H1 (cell line): ENCODE results near the gene TMEM266.

Experiments
- ATF3 ChIP-seq: IDR thresholded peaks from 2 replicates; pipeline ENCODE4 v1.6.1; 2011; ENCODE audit warnings: low read depth, mild to moderate bottlenecking, low read length; ENCODE audit not compliant: insufficient read depth
- CREB1 ChIP-seq: IDR thresholded peaks from 2 replicates; pipeline ENCODE4 v1.6.1; 2012; ENCODE audit warnings: inconsistent platforms
- EP300 ChIP-seq, 2 experiments: IDR thresholded peaks; 1 replicate in 1 of 2; 2 replicates in 1 of 2; pipeline ENCODE4 v1.6.1; 2011 to 2012; ENCODE audit warnings: low read depth in 2 of 2, low read length in 2 of 2, mild to moderate bottlenecking in 2 of 2, borderline replicate concordance in 1 of 2, inconsistent platforms in 1 of 2, moderate library complexity in 1 of 2
- EZH2 ChIP-seq: fragments of 200-600 bp; sonication (generic); IDR thresholded peaks from 2 replicates; pipeline ENCODE4 v1.7.1; 2012; ENCODE audit warnings: low read depth, mild to moderate bottlenecking, moderate library complexity, low read length, inconsistent platforms; ENCODE audit not compliant: severe bottlenecking
- HDAC2 ChIP-seq, 2 experiments: fragments of 300-600 bp in 1 of 2; sonication (generic) in 1 of 2; IDR thresholded peaks; 2 replicates each; pipeline ENCODE4 v1.6.1; 2011 to 2012; ENCODE audit warnings: low read depth in 2 of 2, low read length in 2 of 2, mild to moderate bottlenecking in 2 of 2, moderate library complexity in 2 of 2, borderline replicate concordance in 1 of 2, inconsistent platforms in 1 of 2
- POLR2A ChIP-seq, 2 experiments: IDR thresholded peaks; 1 replicate in 1 of 2; 2 replicates in 1 of 2; pipeline ENCODE4 v1.6.1; 2011; ENCODE audit warnings: low read depth in 2 of 2, low read length in 2 of 2, mild to moderate bottlenecking in 2 of 2; ENCODE audit errors: control extremely low read depth in 1 of 2
- POLR2AphosphoS5 ChIP-seq: IDR thresholded peaks from 2 replicates; pipeline ENCODE4 v1.6.1; 2011; ENCODE audit warnings: low read depth, low read length
- RAD21 ChIP-seq, 2 experiments: IDR thresholded peaks in 1 of 2; conservative IDR thresholded peaks in 1 of 2; 2 replicates each; pipeline ENCODE4 v1.6.1; 2011; ENCODE audit warnings: low read depth in 2 of 2, low read length in 2 of 2, improper control_type of control experiment in 1 of 2, inconsistent platforms in 1 of 2, mild to moderate bottlenecking in 1 of 2, moderate library complexity in 1 of 2
- SIN3A ChIP-seq, 2 experiments: IDR thresholded peaks in 1 of 2; conservative IDR thresholded peaks in 1 of 2; 2 replicates each; pipeline ENCODE4 v1.6.1; 2011 to 2012; ENCODE audit warnings: low read length in 2 of 2, improper control_type of control experiment in 1 of 2, low read depth in 1 of 2, mild to moderate bottlenecking in 1 of 2
- SRF ChIP-seq: IDR thresholded peaks from 2 replicates; pipeline ENCODE4 v1.6.1; 2011; ENCODE audit warnings: mild to moderate bottlenecking, low read depth, low read length, moderate library complexity
- YY1 ChIP-seq: IDR thresholded peaks from 2 replicates; pipeline ENCODE4 v1.6.1; 2011; ENCODE audit warnings: low read depth, mild to moderate bottlenecking, low read length
- TF ChIP-seq, protein P1 (sequence below), 3 experiments: IDR thresholded peaks; 1 replicate in 2 of 3; 2 replicates in 1 of 3; pipeline versions ENCODE4 v1.5.1 to v1.6.1; 2011; ENCODE audit warnings: low read length in 3 of 3, mild to moderate bottlenecking in 3 of 3, inconsistent platforms in 2 of 3, low read depth in 1 of 3, moderate library complexity in 1 of 3; ENCODE audit not compliant: insufficient read depth in 1 of 3; ENCODE audit errors: control extremely low read depth in 1 of 3
- TF ChIP-seq, protein P2 (sequence below): fragments of 300-600 bp; sonication (generic); IDR thresholded peaks from 2 replicates; pipeline ENCODE4 v1.7.1; 2012; ENCODE audit warnings: low read length, moderate library complexity, mild to moderate bottlenecking, inconsistent platforms; ENCODE audit not compliant: insufficient replicate concordance

GRCh38 chr15:76199106-76200082 lies 139.6 kb downstream of the TMEM266 start:
- TF ChIP-seq, protein P1, sequence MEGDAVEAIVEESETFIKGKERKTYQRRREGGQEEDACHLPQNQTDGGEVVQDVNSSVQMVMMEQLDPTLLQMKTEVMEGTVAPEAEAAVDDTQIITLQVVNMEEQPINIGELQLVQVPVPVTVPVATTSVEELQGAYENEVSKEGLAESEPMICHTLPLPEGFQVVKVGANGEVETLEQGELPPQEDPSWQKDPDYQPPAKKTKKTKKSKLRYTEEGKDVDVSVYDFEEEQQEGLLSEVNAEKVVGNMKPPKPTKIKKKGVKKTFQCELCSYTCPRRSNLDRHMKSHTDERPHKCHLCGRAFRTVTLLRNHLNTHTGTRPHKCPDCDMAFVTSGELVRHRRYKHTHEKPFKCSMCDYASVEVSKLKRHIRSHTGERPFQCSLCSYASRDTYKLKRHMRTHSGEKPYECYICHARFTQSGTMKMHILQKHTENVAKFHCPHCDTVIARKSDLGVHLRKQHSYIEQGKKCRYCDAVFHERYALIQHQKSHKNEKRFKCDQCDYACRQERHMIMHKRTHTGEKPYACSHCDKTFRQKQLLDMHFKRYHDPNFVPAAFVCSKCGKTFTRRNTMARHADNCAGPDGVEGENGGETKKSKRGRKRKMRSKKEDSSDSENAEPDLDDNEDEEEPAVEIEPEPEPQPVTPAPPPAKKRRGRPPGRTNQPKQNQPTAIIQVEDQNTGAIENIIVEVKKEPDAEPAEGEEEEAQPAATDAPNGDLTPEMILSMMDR (IDR thresholded peaks at IDR 0.05; ENCODE audit: control extremely low read depth in 1 of 3, insufficient read depth in 1 of 3, low read depth in 1 of 3, low read length in 3 of 3), result no peak
- TF ChIP-seq ATF3, result no peak
- no peak for TF ChIP-seq POLR2A (IDR thresholded peaks at IDR 0.05; ENCODE audit: control extremely low read depth in 1 of 2, low read depth in 2 of 2, low read length in 2 of 2)
- TF ChIP-seq POLR2AphosphoS5, result no peak
- TF ChIP-seq SIN3A (conservative IDR thresholded peaks at IDR 0.05 in 1 of 2, IDR thresholded peaks at IDR 0.05 in 1 of 2; ENCODE audit: low read depth in 1 of 2, low read length in 2 of 2), result no peak
- no peak for TF ChIP-seq EP300 (IDR thresholded peaks at IDR 0.05; ENCODE audit: borderline replicate concordance in 1 of 2, low read depth in 2 of 2, low read length in 2 of 2)
- no peak for TF ChIP-seq RAD21 (IDR thresholded peaks at IDR 0.05 in 1 of 2, conservative IDR thresholded peaks at IDR 0.05 in 1 of 2; ENCODE audit: low read depth in 2 of 2, low read length in 2 of 2)
- no peak for TF ChIP-seq YY1
- TF ChIP-seq HDAC2 (IDR thresholded peaks at IDR 0.05; ENCODE audit: borderline replicate concordance in 1 of 2, low read depth in 2 of 2, low read length in 2 of 2), result no peak
- TF ChIP-seq SRF, result no peak
- TF ChIP-seq, protein P2, sequence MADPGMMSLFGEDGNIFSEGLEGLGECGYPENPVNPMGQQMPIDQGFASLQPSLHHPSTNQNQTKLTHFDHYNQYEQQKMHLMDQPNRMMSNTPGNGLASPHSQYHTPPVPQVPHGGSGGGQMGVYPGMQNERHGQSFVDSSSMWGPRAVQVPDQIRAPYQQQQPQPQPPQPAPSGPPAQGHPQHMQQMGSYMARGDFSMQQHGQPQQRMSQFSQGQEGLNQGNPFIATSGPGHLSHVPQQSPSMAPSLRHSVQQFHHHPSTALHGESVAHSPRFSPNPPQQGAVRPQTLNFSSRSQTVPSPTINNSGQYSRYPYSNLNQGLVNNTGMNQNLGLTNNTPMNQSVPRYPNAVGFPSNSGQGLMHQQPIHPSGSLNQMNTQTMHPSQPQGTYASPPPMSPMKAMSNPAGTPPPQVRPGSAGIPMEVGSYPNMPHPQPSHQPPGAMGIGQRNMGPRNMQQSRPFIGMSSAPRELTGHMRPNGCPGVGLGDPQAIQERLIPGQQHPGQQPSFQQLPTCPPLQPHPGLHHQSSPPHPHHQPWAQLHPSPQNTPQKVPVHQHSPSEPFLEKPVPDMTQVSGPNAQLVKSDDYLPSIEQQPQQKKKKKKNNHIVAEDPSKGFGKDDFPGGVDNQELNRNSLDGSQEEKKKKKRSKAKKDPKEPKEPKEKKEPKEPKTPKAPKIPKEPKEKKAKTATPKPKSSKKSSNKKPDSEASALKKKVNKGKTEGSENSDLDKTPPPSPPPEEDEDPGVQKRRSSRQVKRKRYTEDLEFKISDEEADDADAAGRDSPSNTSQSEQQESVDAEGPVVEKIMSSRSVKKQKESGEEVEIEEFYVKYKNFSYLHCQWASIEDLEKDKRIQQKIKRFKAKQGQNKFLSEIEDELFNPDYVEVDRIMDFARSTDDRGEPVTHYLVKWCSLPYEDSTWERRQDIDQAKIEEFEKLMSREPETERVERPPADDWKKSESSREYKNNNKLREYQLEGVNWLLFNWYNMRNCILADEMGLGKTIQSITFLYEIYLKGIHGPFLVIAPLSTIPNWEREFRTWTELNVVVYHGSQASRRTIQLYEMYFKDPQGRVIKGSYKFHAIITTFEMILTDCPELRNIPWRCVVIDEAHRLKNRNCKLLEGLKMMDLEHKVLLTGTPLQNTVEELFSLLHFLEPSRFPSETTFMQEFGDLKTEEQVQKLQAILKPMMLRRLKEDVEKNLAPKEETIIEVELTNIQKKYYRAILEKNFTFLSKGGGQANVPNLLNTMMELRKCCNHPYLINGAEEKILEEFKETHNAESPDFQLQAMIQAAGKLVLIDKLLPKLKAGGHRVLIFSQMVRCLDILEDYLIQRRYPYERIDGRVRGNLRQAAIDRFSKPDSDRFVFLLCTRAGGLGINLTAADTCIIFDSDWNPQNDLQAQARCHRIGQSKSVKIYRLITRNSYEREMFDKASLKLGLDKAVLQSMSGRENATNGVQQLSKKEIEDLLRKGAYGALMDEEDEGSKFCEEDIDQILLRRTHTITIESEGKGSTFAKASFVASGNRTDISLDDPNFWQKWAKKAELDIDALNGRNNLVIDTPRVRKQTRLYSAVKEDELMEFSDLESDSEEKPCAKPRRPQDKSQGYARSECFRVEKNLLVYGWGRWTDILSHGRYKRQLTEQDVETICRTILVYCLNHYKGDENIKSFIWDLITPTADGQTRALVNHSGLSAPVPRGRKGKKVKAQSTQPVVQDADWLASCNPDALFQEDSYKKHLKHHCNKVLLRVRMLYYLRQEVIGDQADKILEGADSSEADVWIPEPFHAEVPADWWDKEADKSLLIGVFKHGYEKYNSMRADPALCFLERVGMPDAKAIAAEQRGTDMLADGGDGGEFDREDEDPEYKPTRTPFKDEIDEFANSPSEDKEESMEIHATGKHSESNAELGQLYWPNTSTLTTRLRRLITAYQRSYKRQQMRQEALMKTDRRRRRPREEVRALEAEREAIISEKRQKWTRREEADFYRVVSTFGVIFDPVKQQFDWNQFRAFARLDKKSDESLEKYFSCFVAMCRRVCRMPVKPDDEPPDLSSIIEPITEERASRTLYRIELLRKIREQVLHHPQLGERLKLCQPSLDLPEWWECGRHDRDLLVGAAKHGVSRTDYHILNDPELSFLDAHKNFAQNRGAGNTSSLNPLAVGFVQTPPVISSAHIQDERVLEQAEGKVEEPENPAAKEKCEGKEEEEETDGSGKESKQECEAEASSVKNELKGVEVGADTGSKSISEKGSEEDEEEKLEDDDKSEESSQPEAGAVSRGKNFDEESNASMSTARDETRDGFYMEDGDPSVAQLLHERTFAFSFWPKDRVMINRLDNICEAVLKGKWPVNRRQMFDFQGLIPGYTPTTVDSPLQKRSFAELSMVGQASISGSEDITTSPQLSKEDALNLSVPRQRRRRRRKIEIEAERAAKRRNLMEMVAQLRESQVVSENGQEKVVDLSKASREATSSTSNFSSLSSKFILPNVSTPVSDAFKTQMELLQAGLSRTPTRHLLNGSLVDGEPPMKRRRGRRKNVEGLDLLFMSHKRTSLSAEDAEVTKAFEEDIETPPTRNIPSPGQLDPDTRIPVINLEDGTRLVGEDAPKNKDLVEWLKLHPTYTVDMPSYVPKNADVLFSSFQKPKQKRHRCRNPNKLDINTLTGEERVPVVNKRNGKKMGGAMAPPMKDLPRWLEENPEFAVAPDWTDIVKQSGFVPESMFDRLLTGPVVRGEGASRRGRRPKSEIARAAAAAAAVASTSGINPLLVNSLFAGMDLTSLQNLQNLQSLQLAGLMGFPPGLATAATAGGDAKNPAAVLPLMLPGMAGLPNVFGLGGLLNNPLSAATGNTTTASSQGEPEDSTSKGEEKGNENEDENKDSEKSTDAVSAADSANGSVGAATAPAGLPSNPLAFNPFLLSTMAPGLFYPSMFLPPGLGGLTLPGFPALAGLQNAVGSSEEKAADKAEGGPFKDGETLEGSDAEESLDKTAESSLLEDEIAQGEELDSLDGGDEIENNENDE, result no peak
- TF ChIP-seq EZH2, result no peak
- no peak for TF ChIP-seq CREB1
